HS-5 (cell line): Measurements from ENCODE around the gene RASGRP3.
"Not testable (repeated sequence)": the region's sequence is repeated elsewhere in the genome, so short reads cannot be mapped to it uniquely, and the experiment has no call there.

ENCODE experiments used
- DNase-seq: peaks from one replicate; pipeline ENCODE4 v3.0.0-alpha.2; 2012; ENCODE audit warnings: low read depth

The RASGRP3 gene

DNA sequence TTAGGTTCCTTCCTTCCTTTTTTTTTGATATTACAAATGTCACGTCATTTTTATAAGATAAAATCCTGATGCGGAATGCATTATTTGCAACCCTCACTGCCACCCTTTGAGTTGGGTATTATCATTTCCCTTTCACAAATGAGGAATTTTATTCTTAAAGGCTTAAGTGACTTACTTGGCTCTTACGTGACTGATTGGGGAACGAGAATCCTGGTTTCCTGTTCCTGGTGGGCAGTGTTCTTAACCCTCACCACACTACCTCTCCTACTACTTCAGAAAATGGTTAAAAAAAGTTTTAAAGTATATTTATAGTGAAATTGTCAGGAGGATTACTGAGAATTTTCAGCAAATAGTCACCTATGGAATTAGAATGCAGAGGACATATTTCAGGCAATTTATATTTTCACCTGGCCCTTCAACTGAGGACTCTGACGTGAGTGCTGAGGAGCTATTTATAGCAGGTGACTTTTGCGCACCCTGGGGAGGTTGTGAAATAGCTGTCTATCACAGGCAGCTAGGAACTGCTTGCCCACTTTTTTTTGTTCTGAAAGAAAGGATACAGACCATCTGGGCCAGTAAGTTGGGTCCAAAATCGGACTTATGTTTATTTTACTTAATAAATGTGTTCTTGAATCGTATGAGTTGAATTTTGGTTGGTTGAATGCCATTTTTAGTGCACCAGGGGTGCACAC is 18.7 kb upstream of the RASGRP3 start:
- no peak for DNase-seq

DNA sequence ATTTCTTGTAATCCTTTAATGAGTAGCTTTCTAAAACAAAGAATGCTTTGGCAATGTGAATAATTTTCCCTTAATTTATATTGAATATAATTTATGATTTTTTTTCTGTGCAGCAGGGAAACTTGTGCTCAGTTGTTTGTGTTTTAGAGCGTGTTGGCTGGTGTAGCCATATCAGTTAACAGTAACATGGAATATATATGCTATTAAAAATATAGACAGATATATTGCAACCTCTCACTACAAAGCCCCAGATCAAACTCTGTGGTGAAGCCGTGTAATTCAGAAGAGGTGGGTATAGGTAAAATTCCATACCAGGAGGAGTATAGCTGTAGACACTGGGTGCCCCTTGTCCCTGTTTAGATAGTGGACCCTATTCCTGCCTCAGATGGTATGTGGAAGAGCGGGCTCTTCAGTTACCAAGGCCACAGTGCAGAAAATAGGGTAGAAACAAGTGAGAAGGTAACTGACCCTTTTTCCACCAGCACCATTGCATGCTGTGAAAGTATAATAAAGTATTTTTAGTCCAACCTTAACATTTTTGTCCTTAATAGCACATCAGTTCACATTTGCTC is 18.1 kb upstream of the RASGRP3 start:
- DNase-seq = no peak

DNA sequence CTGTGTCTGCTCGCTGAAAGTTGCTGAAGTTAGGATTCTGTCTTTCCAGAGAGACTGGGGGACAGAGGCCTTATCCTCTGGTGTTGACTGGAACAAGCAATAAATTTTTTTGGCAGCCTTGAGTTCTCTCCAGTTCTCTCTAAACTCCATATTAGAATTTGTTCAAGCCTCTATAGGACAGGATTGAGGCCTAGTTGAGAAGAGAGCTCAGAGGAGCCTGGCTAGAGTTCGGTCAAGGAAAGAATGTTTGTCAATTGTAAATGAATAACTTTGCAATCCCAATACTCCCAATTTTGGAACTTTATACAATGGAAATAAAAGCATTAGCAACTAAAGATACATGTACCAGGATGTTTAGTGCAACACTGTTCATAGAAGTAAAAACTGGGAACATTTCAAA is 16.7 kb upstream of the RASGRP3 start:
- no peak for DNase-seq

DNA sequence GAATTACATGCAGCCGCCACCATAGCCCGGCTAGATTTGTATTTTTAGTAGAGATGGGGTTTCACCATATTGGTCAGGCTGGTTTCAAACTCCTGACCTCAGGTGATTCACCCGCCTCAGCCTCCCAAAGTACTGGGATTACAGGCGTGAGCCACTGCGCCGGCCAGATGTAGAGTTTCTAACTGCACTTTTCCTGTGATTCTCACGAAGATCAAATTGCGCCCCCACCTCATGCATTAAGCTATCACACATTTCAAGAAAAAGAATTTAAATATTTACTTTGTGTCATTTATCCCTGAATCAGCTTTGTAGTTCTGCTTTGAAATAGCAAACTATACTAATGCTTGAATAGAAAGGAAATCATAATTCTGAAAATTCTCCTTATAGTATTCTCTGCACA is 13.9 kb upstream of the RASGRP3 start:
- DNase-seq = not testable (repeated sequence)

DNA sequence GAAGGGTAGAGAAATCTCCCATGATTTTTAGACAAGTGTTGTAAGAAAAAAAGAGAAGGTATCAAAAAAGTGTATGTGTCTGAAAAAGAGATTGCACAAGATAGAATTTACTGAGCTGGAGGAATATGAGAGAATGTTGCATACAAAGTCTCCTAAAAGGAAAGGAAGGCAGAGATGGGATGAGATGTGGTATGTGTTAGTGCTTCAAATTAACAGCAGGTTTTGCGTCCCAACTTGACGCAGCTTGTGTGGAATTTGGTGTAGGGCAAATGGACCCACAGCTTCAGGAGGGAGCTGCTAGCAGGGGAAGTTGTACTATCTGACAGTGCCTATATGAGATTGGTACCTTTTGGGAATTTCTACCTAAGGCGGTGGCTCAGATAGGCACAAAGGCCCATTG is 9.0 kb upstream of the RASGRP3 start:
- DNase-seq = no peak

DNA sequence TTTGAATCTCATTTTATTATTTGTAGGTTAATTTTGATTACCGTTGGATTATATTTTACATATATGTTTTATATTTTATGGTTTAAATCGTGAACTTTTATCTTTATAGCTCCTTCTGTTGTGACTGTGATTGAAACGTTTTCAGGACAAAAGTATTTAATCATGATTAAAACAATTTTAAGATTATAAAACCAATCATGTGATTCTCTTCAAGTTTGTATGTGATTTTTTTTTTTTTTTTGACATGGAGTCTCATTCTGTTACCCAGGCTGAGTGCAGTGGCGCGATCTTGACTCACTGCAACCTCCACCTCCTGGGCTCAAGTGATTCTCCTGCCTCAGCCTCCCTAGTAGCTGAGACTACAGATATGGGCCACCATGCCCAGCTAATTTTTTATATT is 7.2 kb upstream of the RASGRP3 start:
- no peak for DNase-seq

DNA sequence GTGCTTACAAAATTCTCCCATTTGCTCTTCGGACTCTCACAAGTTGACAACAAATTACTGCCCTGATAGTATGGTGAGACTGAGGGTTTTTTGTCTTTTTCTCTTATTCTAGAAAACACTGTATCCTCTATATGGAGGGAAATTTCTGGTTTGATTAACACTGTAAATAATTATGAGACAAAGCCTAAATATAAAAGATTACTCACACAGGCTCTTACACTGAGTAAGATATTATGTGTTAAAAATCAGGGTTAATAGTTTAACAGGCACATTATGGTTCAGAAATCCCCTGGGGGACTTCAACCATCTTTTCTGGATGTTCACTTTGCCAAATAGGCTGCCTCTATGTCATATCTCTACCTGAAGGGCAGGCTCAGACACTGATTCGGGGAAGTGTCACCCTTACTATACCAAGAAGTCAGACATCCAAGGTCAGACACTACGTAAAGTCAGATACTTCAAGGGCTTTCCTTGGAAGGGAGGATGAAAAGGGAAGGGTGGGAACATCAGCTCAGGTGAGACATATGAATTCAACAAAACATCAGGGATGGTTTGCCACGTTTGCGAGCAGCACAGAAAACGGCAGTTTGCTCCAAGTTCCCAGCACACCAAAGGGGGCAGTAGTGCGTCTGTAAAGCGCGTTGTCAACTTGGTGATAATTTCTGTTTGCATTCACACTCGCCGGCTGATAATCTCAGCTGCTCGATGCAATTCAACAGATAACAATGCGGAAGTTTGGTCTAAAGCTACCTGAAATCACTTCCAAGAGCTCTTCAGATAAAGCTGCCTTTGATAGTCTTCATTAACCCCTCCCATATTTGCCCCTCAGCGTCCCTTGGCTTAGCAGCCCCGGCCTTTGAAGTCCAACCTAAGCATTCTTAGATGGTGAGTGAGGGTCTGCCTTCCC is 972 bp upstream of the RASGRP3 start:
- DNase-seq = peak; percentile 53

DNA sequence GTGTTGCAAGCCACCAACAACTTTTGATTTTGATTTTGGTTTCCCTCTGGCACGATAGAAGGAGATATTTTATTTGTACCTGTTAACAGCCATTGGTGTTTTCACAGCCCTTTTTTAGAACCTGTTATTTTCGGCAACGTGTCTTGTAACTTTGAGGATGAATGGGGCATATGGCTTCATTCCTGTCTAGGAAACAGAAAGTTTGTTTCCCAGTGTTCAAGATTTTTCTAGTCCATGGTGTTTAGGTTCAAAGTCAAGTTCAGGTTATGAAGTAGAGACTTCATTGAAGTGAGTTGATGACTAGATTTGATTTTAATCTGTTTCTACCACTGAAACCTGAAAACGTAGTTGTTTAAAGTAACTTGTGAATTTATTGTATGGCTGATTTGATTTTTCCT is 343 bp downstream of the RASGRP3 start:
- DNase-seq = no peak

DNA sequence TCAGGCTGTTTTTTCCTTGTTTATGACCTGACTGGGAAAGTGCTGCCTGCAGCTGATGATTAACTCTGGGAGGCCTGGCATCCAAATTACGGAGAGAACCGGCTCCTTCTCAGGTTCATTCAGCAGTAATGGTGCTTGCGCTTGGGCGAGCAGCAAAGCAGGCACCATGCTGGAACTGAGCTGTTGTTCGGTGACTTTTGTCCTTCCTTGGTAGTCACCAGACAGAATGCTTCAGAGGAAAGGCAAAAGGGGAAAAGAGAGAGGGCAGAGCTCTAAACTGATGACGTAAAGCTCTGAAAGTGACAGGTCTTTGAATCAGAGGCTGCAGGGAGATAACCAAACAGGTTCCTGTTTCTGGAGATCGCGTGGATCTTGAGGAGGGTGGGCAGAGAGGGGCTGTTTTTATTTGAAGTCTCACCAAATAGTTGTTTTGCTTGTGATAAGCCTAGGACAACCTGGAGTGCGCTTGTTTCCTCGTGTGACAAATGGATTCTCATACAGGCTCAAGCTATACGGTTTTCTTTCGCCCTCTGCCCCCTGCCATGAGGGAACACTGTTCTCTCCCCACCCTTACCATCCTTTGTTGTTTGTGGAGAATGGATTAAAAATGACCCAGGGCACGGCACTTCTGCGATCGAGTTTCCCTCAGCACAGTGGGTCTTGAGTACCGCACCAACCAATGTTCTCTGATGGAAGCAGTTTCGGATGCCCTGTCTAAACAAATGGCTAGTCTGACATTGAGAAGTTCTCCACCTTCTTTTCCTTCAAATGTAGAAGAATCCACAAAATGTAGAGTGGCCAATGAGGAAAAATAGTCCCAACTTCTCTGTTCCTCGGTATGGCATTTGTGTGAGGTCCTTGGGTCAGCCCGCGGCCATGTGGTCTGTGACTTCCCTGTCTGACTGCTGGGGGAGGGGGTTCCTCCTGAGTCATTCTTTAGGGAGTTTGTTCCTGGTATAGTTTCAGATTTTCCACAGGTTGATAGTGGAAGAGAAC is 1.3 kb downstream of the RASGRP3 start:
- DNase-seq = no peak

DNA sequence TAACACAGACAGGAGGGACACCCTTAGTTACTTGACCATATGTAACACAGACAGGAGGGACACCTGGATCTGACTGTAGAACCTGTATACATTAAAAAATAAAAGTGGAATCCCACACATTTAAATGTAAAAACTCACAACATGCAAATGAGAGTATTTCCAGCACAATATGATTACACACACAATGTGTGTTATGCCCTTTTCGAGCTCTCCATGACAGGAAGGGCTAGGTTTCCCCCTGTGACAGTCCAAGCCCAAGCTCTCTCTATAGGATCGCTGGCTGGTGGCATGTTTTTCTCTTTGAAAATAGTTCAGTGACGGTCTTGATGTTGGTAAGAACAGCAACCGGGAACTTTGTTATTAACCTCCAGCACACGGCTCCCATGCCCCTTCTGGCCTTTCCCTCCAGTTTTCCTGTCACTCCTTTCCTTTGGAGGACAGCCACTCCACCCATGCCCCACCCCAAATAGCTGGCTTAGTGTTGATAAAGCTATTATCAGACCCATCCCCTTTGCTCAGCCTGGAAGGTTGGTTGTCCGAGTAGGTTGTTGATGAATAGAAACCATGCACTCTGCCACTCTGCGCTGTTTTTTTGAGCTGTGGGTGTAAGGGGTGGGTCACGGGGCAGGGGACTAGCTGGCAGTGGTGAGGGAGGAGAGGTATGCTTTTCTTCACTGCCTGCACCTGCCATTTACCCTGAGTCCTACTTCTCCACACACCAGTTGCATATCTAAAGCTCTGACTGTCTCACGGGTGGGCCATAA is 2.7 kb downstream of the RASGRP3 start:
- DNase-seq = no peak

DNA sequence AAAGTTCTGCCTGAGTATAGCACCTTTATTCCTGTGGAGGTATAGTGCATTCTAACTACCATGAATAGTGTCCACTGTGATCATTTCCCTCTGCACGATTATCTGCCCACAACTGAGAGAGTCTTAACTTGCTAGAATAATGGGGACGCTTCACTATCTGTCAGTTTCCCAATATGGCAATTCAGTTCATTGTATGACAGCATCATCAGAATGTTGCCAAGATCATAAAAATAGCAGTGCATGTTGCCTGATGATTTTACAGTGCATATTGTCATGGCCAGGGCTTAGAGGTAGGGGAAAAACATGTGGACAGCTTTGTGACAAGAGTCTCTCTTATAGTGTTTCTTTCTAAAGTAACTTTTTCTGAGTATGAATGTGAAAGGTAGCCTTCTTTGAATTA is 6.1 kb downstream of the RASGRP3 start:
- DNase-seq = no peak

DNA sequence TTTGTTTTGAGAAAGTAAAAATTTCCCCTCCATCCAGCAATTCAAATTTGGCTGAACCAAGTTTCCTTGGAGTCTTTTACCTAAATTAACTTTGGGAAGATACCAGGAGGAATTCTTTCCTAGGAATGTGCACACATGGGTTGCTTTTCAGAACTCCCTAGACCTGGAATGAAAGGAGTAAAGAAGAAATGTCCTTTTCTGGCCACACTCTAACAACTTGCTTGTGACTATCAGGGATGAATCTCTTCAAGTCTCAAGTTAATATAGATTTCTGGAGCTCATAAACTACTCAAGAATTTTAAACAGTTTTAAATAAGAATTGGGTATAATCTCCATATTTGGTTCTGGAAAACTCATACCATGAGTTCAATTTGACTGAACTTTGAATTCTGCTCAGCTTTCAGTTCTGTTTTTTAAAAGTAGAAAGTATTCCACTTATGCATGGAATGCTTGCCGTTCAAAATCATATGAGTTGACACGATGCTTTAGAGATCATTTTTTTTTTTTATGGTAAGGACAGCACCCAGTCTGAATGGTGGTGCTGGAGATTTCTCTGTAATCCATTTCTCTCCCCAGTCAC is 7.7 kb downstream of the RASGRP3 start:
- no peak for DNase-seq

DNA sequence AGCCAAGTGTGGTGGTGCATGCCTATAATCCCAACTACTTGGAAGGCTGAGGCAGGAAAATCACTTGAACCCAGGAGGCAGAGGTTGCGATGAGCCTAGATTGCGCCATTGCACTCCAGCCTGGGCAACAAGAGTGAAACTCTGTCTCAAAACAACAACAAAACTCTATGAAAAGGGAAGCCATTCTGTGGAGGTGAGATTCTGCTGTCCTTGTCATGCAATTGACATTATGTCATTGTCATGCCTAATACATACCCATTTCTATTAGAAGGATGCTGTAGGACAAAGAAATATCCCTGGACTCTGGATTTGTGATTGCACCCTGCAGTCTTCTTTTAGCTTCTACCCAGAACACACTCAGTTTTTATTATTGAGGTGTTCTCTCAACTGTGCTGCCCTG is 8.6 kb downstream of the RASGRP3 start:
- no peak for DNase-seq

DNA sequence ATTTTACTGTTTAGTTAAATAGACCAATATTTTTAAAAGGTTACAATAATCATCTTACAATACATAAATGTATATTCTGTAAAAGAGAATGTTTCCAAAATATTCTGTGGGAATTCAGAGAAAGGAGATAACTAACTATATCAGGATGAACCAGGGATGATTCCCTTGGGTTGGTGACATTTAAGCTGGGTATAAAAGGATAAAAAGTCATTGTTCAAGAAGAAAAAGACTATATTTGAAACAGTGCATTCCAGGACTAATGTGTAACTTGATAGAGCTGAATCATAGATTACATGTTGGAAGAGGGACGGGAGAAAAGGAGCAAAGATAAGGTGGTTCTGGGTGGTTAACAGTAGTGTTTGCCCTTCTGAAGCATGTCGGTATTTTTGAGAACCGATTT is 10.1 kb downstream of the RASGRP3 start:
- no peak for DNase-seq

DNA sequence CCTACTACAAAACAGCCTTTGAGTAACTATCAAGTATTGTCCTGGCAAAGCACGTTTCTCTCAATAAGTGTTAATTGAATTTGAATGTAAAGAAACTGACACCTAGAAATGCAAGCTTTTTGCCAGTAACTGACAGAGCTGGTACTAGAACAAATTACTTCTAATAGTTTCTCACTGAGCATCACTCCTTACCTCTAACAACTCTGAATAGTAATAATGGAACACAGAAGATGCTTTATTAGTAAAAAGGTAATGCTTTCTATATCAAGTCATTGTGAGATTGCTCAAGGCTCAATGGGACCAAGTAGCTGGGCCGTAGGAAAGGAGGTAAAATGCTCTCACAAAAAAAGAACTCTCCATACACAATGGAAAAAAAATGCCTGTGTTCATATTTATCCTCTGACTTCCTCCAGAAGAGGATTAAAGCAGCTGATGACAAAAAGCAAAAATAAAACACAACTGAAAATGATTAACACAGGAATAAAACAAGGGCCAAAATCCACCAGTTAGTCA is 11.8 kb downstream of the RASGRP3 start:
- no peak for DNase-seq

DNA sequence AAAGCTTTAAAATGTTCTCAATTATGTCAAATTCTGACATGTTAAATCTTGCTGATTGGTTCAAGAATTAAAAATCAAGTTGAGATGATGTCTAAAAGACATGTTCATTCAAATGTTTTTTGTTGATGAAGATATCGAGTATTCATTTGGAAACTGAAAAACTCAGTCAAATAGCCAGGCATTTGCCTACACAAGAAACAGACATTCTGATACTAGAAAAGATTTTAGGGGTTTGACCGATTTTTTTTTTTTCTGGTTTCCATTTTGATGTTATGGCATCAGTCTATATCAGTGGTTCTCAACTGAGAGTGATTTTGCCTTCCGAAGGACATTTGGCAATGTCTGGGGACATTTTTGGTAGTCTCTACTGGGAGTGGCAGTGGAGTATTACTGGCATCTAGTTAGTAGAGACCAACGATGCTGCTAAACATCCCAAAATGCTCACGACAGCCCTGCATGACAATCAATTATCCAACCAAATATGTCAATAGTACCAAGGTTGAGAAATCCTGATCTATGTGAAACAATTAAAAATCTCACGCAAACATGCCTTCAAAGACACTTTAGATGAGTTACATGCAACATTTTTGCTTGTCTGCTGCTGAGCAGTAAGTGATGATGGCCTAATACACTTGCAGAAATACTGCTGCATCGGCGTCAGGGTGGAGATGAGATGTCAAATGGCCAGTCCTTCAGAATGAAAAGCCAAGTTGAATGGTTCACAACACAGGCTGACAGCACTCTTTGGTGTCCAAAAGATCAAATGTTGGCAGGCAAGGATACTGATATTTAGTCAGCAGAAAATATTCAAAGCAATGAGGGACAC is 12.5 kb downstream of the RASGRP3 start:
- no peak for DNase-seq

DNA sequence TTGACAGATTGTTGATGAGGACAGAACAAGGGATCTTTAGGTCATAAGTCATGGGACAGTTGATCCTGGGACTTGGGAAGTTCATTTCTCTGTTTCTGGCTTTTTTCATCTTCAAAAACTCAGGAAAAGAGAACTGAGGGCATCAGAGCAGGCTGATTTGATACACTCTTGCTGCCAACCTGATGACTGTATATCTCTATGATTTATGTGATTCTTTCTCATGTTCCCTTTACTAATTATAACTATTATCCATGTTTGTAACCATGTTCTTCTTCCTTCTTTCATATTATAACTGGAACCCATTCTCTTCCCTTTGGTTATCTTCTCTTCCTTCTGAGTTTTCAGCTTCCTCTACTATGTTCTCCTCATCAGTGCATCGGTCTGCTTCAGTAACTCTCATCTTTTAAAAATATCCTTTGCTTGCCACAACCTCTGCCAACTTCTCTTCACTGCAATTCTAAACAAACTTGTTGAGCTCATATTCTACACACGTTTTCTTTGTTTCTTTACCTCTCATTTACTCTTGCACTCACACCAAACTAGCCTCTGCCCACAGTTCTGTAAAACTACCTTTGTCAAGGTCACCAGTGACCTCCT is 13.5 kb downstream of the RASGRP3 start:
- DNase-seq = no peak

DNA sequence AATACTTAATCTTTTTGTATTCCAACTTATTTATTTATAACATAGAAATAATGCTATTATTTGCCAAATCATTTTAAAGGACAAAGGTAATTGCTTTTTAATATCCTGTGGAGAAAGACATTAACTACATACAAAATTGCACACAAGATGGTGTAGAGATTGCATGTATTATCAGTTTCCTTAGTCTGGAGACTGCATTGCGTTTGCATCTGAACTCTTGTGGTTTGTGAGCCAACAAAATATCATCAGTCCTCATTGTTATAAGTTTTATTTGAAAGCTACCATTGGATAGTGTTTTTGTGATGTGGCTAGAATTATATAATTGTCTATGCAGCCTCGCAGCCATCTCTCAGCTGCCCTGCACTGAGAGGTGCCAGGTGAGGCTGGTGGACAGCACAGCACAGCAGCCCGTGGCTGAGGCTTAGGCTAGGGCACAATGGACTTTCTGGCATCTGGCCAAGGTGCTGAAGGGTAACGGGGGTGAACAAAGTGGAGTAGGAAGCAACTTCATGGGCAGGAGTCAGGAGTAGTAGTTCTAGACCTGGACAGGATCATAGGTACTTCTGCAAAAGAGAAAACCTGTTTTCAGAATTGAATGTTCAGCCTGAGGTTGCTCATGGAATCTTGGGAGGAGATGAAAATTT is 15.1 kb downstream of the RASGRP3 start:
- no peak for DNase-seq
